Stimulated activated CD8-positive, alpha-beta memory T cell treated with anti-CD3 and anti-CD28 coated beads, Interleukin-15, amount 100 ng/mL, for 4 hours (primary cell): ENCODE data around the gene ACSL6.

Experiments
- DNase-seq, 2 donors: peaks; one replicate each; pipeline ENCODE4 v3.0.0-alpha.2; 2020; ENCODE audit warnings: low read depth in 2 of 2

The ACSL6 gene

DNA sequence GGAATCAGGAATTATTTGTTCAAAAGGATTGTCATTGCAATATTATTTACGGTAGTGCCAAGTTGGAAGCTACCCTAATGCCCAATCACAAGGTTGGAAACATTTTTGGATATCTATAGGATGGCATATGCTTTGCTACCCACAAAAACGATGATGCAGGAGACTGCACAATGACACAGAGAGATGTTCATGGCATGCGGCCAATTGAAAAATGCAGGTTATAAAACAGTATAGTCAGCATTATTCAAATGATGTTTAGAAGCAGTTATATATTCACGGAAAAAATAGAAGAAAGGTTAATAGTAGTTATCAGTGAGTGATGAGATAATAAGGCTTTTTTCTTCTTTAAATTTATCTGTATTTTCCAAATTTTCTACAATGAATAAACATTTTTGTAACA, 5.9 kb upstream of the ACSL6 start:
- no peak for DNase-seq

DNA sequence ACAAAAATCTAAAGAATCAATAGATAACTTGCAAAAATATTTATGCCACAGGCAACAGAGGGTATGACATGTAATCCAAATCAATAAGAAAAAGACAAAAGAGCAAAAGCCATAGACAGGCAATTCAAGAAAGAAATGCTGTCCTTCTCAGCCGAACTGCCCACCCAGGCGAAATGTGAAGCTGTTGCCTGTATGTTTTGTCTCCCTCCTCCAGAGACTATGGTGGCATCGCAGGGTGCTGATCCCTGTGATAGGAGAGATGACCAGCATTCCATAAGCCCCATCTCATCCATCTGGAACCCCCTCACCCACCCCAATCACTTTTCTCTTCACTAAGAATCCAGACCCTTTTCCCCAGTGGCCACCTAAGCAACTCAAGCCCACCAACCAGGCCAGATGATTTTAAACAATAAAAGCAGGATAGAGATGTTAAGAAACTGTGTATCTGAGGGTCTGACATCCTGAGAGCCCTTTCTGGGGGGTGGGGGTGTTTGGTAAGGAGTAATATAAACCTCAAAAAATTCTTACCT, 5.3 kb upstream of the ACSL6 start:
- no peak for DNase-seq

DNA sequence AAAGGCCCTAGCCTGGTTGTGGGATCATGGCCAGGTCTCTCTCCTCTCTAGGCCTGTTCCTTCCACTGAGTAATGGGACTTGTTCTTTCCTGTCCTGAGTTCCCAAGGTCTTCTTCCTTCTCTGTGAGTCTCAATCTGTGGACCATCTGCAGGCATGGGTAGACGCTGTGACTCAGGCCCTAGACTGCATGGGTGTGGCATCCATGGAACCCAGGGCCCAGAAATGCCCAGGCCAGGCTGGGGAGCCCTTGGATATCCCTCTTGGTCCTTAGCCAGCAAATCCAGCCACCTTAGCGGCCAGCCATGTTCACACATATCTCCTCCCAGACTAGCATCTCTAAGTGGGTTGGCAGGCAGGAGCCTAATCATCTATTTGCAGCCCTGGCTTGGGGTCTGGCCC, 2.3 kb upstream of the ACSL6 start:
- no peak for DNase-seq

- DNase-seq, result no peak
Measured at GRCh38 chr5:132013006-132013689, 1.7 kb upstream of the ACSL6 start.

- no peak for DNase-seq
Measured at GRCh38 chr5:132012371-132013005, 1.0 kb upstream of the ACSL6 start.

DNA sequence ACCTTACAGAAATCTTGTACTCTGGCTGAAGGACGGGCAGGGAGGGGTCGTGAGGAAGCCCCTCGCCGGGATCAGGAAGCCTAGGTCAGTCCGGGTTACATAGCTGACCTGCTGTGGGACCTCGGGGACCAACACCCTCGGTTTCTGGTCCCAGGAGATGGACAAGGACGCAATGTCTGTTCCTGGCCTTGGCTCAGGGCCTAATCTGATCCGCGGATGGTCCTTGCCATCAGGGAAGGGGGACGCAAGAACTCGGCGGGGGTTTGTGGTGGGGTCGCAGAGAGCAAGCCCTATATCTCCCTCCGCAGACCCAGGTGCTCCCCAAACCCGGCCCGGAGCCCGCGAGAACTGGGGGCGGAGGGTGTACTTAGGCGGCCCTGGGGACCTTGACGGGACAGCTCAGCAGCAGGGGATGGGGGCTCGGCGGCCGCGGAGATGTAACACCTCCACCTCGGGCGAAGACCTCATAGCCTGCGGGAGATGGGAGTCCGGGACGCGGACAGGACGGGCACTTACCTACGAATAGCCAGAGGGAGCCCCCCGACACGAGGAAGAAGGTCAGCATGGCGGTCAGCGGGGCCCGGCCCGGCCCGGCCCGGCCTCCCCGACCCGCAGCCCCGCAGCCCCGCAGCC, 353 bp downstream of the ACSL6 start:
- no peak for DNase-seq

DNA sequence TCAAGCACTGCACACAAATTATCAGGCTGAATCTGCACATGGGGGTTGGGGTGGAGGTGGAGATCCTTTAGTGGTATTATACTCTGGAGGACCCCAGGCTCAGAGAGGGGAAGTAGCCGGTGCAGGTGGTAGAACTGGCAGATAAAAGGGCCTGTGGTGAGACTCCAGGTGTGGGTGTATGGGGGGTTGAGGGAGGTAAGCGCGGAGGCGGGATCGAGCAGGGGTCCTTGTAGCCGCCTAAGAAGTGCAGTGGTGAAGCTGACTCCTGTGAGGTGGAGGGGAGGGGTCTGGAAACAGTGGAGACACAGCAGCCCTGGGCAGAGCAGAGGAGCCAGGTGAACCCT, 841 bp downstream of the ACSL6 start:
- no peak for DNase-seq

- no peak for DNase-seq
Measured at GRCh38 chr5:132009706-132010405, 1.6 kb downstream of the ACSL6 start.

DNA sequence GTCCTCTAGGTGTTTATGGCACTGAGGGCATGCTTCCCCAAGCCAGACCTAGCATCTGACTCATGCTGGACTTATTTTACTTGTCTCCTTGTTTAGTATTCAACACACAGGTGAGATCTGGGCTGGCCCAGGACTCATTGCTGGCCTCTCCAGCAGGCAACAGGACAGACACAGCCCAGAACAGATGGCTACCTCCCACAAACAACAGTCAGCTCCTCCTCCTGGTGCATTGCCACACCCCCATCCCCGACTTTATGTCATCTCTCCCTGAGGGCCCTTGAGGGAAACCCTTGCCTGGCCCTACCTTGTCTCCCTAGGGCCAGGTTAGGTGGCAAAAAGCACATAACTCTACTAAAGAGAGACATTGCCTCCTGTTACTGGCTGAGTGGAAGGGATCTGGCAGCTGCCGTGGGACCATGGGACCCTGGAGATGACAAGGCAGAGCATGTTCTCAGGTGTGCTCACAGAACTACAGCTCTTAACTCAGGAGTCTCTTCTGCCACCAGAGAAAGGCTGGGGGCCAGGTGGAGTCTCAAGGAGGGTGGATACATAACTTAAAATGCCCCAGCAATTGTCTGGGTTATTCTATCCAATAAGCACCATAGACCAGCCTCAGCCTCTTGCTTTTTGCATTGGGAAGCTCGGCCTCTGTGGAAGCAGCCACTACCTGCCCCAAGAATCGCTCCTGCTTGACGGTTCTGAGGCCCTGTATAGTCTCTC, 2.3 kb downstream of the ACSL6 start:
- no peak for DNase-seq

- DNase-seq, result no peak
Measured at GRCh38 chr5:132008163-132008473, 3.3 kb downstream of the ACSL6 start.

DNA sequence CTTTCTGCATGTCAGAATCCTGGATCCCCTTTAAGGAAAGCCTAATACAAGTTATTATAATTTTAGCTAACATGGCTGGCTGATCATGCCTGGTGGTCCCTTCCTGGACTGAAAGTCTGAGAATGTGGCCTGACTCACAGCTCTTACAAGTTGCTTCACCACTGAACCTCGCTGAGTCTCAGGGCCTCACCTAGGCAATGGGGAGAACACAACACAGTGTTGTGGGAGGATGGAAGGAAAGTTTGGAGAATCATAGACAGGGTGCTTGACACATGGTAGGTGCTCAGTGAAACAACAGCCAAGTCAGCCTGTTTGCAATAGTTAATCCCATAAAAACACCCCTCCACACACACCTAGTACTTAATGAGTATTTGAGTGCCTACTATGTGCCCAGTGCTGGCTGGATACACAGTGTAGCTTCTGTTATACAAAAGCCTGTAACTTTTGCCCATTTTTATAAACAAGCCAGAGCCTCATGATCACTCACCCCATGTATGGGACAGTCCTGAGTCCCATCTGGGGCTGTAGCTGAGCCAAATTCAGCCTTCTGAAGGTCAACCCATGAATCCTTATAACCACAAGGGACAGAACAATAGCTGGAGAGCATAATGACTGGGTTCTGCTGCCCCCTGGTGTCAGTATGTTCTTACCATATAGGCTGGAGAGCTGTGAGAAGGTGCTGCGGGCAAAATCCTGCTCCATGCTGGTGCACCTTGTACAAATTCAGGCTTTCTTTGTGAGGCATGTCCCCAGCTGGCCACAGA, 3.9 kb downstream of the ACSL6 start:
- DNase-seq, result peak in 1 of 2 donors; percentile 56

- DNase-seq, result no peak
Measured at GRCh38 chr5:132006331-132007120, 4.9 kb downstream of the ACSL6 start.

DNA sequence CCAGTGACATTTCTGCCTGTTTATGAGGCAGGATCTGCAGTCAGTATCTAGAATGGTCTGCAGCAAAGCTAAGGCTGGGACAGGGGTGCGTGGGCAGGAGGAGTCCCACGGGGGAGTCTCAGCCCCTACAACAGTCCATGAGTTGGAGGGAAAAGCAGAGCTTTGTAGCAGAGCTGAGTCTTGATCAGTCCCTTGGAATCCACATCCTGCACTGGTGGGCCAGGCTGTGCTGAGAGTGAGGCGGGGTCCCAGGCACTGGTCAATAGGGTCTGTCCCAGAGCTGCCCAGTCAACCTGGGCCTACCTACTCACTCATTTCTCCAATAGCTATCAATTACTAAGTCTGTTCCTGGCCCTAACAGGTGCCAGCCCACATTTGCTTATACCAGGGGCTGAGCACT, 5.9 kb downstream of the ACSL6 start:
- DNase-seq, result no peak

DNA sequence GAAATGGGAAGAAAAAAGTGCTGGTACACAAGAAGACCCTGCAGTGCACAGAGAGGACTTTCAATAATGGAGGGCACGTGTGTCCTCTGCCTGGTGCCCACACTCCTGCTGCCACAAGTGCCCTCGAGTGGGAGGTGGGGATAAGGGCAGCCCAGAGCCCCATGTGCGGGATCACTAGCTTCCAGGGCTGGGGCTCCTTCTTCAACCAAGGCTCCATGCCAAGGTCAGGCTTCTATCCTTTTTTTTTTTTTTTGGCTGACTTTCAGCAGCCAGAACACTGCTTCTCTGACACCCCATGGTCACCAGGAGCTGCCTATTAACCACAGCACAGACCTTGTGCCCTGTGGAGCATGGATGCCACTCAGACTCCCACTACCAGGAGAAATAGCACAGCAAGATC, 7.5 kb downstream of the ACSL6 start:
- DNase-seq, result no peak

- no peak for DNase-seq
Measured at GRCh38 chr5:132003170-132003744, 8.2 kb downstream of the ACSL6 start.

DNA sequence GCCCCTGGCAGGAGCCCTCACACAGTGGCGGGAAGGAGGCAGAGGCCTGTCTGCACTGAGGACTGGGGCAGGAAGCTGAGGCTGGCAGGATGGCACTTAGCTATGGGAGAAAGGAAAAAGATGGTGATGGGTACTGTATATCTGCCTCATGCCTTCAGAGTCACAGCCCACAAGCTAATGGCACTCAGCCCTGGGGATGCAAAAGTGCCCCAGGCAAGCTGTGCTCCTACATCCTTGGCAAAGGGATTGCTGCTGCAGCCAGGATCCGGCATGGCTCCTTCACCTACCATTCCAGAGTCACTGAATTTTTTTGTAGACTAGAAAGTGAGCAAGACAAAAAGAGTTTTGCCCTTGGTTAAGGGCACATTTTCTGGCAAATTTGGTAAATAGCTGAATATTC, 8.7 kb downstream of the ACSL6 start:
- no peak for DNase-seq

GRCh38 chr5:132001647-132002561, 9.6 kb downstream of the ACSL6 start:
- DNase-seq, result no peak

GRCh38 chr5:132000677-132001453, 10.6 kb downstream of the ACSL6 start:
- no peak for DNase-seq

GRCh38 chr5:132000241-132000490, 11.3 kb downstream of the ACSL6 start:
- DNase-seq, result no peak
